GM21529 (cell line): ENCODE results near the gene CDC14A.
"Not testable (repeated sequence)": the region's sequence is repeated elsewhere in the genome, so short reads cannot be mapped to it uniquely, and the experiment has no call there.

Source experiments
- ATAC-seq: cut with Tn5 transposase; IDR thresholded peaks from one replicate; pipeline ENCODE4 v1.9.1; 2021; ENCODE audit not compliant: unreplicated experiment

CDC14A gene

GRCh38 chr1:100352267-100353070 is at the start of gene CDC14A:
Gene CDC14A (plus strand): TSS chr1:100352506. CDS start chr1:100352955, 449 bp downstream.
- ATAC-seq = peak; percentile 63

DNA sequence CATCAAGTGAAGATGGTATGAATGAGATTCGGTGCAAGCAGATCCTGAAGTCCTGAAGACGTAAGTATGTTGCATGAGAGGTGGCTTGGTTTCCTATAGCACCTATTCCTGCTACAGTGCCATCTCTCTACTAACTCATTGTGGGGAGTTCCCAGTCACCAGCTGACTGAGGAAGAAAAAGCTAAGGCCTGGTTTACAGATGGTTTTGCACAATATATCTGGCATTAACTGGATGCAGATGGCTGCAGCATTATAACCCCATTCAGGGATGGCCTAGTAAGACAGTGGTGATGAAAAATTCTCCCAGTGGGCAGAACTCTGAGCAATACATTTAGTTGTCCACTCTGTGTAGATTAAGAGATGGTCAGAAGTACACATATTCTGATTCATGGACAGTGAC is 49.6 kb upstream of the CDC14A start:
- no peak for ATAC-seq

DNA sequence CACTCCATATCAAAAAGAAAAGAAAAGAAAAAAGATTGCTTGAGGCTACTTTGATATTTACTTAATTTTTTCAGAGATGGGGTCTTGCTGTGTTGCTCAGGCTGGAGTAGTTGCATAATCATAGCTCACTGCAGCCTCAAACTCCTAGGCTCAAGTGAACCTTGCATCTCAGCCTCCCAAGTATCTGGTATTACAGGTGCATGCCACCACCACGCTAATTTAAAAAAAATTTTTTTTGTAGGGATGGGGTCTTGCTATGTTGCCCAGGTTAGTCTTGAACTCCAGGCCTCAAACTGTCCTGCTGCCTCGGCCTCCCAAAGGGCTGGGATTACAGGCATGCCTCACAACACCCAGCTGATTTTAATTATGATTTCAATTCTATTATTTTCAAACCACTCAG is 48.1 kb upstream of the CDC14A start:
- ATAC-seq = no peak

DNA sequence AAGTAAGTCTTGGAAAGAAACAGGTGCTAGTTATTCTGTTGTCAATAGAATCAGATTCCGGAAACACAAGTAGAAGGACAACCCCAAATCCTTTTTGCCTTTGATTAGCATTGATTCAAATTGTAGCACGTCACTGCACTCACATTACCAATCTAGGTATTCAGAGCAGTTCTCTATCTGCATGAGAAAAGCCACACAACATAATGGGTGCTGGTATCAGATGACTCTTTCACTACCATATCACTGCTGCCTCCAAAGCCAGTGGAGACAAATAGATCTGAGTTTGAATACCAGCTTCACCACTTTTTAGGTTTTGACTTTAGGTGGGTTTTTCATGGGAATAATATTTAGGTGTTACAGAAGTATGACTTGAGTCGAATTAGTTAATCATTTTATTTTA is 47.4 kb upstream of the CDC14A start:
- ATAC-seq = no peak

GRCh38 chr1:100305954-100306353 is 46.4 kb upstream of the CDC14A start:
- ATAC-seq = no peak

DNA sequence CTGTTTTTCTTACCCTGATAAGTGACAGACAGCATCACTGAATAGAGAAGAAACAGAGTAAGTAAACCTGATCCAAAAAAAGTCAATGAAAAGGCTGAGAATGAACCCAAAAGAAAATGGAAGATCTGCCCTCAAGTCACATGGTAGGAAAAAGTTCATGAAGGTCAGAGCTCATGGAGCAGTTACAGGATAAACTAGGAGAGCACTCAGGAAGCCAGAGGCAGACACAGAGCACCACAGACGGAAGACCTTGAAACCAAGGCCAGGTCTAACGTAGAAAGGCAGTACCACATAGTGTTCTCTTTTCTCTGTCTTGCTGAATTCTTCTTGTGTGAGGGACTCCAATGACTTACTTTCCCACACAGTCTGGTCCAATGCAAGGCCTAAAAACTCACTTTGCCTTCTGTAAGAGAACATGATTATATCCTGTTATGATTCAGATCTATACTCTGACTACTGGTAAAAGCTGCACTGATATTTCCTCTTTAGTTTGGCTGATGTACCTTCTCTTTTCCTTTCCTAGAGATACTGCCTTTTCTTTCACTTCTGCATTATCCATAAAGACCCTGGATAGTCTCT is 45.5 kb upstream of the CDC14A start:
- no peak for ATAC-seq

GRCh38 chr1:100308777-100309176 is 43.5 kb upstream of the CDC14A start:
- ATAC-seq = no peak

- no peak for ATAC-seq
Observed at GRCh38 chr1:100309863-100310262, 42.4 kb upstream of the CDC14A start.

GRCh38 chr1:100313382-100313781 is 38.9 kb upstream of the CDC14A start:
- ATAC-seq = no peak

DNA sequence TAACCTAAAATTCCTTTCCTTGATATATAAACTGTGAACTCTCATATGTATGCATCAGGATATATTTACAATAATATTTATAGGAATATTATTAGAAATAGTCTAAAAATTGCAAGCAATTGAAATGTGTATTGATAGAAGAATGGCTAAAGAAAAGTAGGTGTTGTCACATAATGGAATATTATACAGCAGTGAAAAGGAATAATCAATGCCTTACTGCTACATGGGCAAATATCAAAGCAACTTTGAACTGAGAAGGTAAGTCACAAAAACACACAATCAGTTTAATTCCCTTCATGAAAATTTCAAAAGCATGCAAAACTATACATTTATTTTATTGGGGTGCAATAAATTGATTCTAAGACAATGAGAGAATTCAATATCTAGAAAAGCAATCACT is 35.7 kb upstream of the CDC14A start:
- ATAC-seq = no peak

GRCh38 chr1:100320311-100321099 is 31.8 kb upstream of the CDC14A start:
- no peak for ATAC-seq

GRCh38 chr1:100321100-100321493 is 31.2 kb upstream of the CDC14A start:
- ATAC-seq = no peak

DNA sequence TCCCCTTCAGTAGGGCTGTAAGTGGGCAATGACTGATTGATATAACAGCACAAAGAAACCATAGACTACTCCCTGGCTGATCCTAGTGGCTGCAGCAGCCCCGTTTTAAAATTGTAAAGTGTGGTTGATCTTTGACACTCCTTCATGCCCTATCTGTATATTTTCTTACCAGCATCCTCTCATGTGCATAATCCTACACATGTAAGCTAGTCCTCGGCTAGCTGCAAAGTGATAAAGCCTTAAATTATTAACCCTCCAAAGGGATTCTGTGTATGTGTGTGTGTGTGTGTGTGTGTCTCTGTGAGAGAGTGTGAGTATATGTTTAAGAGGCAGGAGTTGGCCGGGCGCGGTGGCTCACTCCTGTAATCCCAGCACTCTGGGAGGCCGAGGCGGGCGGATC is 30.8 kb upstream of the CDC14A start:
- ATAC-seq = no peak

GRCh38 chr1:100322436-100323211 is 29.7 kb upstream of the CDC14A start:
- peak; percentile 58 for ATAC-seq

- ATAC-seq = no peak
Observed at GRCh38 chr1:100323419-100324106, 28.7 kb upstream of the CDC14A start.

- no peak for ATAC-seq
Observed at GRCh38 chr1:100325415-100326324, 26.6 kb upstream of the CDC14A start.

GRCh38 chr1:100326325-100326670 is 26.0 kb upstream of the CDC14A start:
- ATAC-seq = not testable (repeated sequence)

DNA sequence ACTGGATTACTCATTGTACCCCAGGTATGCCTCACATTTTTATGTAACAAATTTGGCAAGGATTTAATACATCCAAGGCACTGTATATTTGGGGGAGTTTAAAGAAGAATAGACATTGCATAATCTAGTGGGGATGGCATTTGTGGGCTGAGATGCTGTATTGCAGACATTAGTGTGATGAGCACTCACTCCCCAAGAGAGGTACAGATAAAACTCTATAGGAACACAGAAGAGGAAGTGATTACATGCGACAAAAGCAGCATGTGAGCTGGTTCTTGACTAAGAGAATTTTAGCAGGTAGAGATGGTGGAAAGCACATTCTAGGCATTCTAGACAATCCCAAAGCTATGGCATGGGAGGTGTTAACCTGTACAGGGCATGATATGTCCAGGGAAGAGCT is 24.2 kb upstream of the CDC14A start:
- ATAC-seq = no peak

DNA sequence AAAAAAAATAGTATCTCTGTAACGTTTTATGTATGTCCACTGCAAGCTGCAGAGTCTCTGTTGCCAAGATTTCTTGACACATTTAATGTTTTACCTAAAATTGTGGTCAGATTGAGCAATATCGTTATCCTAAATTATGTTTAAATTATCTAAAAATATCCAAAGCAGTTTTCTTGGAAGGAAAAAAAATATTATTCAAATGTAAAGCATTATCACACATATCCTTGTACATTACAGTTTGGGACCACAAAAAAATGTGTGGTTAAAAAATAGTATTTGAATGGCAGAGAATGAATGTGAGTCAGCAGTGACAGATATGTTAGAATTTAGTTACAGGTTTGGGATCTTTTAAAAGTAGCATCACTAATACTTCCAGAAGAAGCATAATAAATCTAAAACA is 21.2 kb upstream of the CDC14A start:
- not testable (repeated sequence) for ATAC-seq

- ATAC-seq = no peak
Observed at GRCh38 chr1:100332331-100332730, 20.0 kb upstream of the CDC14A start.
